ENCODE results near the gene WDR41.

Gene WDR41

GRCh38 chr5:77418162-77418561 lies 74.0 kb downstream of the WDR41 start:
- TF ChIP-seq CTCF (conservative IDR thresholded peaks at IDR 0.05; ENCODE audit: low read length) (no peak), EZH2phosphoT487 (IDR thresholded peaks at IDR 0.05; ENCODE audit: borderline replicate concordance) (no peak)
- no peaks in the 10 kb centered on the region for H3K79me2 ChIP-seq (ENCODE audit: insufficient read depth, low read length)
- no peaks in the 10 kb centered on the region for H3F3A ChIP-seq (ENCODE audit: low read depth)
- H3K4me1 ChIP-seq (ENCODE audit: insufficient read depth, low read length, poor library complexity, severe bottlenecking), result no peaks in the 10 kb centered on the region
- no peak overlapping the region for H3K4me2 ChIP-seq (ENCODE audit: low read depth, low read length, poor library complexity, severe bottlenecking)
- H3K9me2 ChIP-seq (replicated peaks; ENCODE audit: low read depth, low read length), result no peaks in the 10 kb centered on the region
- no peak overlapping the region for H3K9ac ChIP-seq (ENCODE audit: low read depth, low read length, poor library complexity, severe bottlenecking)
- no peak overlapping the region for H2AFZ ChIP-seq (ENCODE audit: low read length)
- H3K9me3 ChIP-seq (ENCODE audit: insufficient read depth, low read depth, low read length), result no peaks in the 10 kb centered on the region
- no peak overlapping the region for H3K4me3 ChIP-seq (ENCODE audit: low read length, poor library complexity, severe bottlenecking)
- no peaks in the 10 kb centered on the region for H4K20me1 ChIP-seq (ENCODE audit: insufficient read depth, low read length, poor library complexity, severe bottlenecking)
- H3K27me3 ChIP-seq (ENCODE audit: insufficient read depth, low read length, poor library complexity, severe bottlenecking), result no peaks in the 10 kb centered on the region
- H3K36me3 ChIP-seq (ENCODE audit: insufficient read depth, low read length), result no peaks in the 10 kb centered on the region

GRCh38 chr5:77413049-77413448 lies 79.1 kb downstream of the WDR41 start:
- Histone ChIP-seq H3K4me1 (ENCODE audit: insufficient read depth, low read length, poor library complexity, severe bottlenecking) (no peaks in the 10 kb centered on the region), H2AFZ (ENCODE audit: low read length) (no peak overlapping the region), H3K79me2 (ENCODE audit: insufficient read depth, low read length) (no peaks in the 10 kb centered on the region), H3K36me3 (ENCODE audit: insufficient read depth, low read length) (no peaks in the 10 kb centered on the region), H3K4me2 (ENCODE audit: low read depth, low read length, poor library complexity, severe bottlenecking) (no peak overlapping the region), H3K27me3 (ENCODE audit: insufficient read depth, low read length, poor library complexity, severe bottlenecking) (no peaks in the 10 kb centered on the region), H4K20me1 (ENCODE audit: insufficient read depth, low read length, poor library complexity, severe bottlenecking) (no peaks in the 10 kb centered on the region), H3K9ac (ENCODE audit: low read depth, low read length, poor library complexity, severe bottlenecking) (no peak overlapping the region), H3F3A (ENCODE audit: low read depth) (no peaks in the 10 kb centered on the region), H3K9me2 (replicated peaks; ENCODE audit: low read depth, low read length) (no peaks in the 10 kb centered on the region), H3K9me3 (ENCODE audit: insufficient read depth, low read depth, low read length) (no peaks in the 10 kb centered on the region), H3K4me3 (ENCODE audit: low read length, poor library complexity, severe bottlenecking) (no peak overlapping the region)
- TF ChIP-seq CTCF (conservative IDR thresholded peaks at IDR 0.05; ENCODE audit: low read length) (no peak), EZH2phosphoT487 (IDR thresholded peaks at IDR 0.05; ENCODE audit: borderline replicate concordance) (no peak)

GRCh38 chr5:77409870-77410621 lies 82.1 kb downstream of the WDR41 start:
- no peaks in the 10 kb centered on the region for H3K9me2 ChIP-seq (replicated peaks; ENCODE audit: low read depth, low read length)
- H3K36me3 ChIP-seq (ENCODE audit: insufficient read depth, low read length), result no peaks in the 10 kb centered on the region
- H3K4me2 ChIP-seq (ENCODE audit: low read depth, low read length, poor library complexity, severe bottlenecking), result no peak overlapping the region
- no peak overlapping the region for H2AFZ ChIP-seq (ENCODE audit: low read length)
- H3K9ac ChIP-seq (ENCODE audit: low read depth, low read length, poor library complexity, severe bottlenecking), result no peak overlapping the region
- no peaks in the 10 kb centered on the region for H3K27me3 ChIP-seq (ENCODE audit: insufficient read depth, low read length, poor library complexity, severe bottlenecking)
- no peak overlapping the region for H3K4me3 ChIP-seq (ENCODE audit: low read length, poor library complexity, severe bottlenecking)
- H3F3A ChIP-seq (ENCODE audit: low read depth), result no peaks in the 10 kb centered on the region
- H3K9me3 ChIP-seq (ENCODE audit: insufficient read depth, low read depth, low read length), result no peaks in the 10 kb centered on the region
- TF ChIP-seq EZH2phosphoT487 (IDR thresholded peaks at IDR 0.05; ENCODE audit: borderline replicate concordance) (no peak), CTCF (conservative IDR thresholded peaks at IDR 0.05; ENCODE audit: low read length) (no peak)
- no peaks in the 10 kb centered on the region for H3K79me2 ChIP-seq (ENCODE audit: insufficient read depth, low read length)
- H3K4me1 ChIP-seq (ENCODE audit: insufficient read depth, low read length, poor library complexity, severe bottlenecking), result no peaks in the 10 kb centered on the region
- H4K20me1 ChIP-seq (ENCODE audit: insufficient read depth, low read length, poor library complexity, severe bottlenecking), result no peaks in the 10 kb centered on the region
